HG03064 (cell line): ENCODE results near the gene CYCS.

Source experiments
- ATAC-seq: cut with Tn5 transposase; IDR thresholded peaks from one replicate; pipeline ENCODE4 v1.9.1; 2021; ENCODE audit warnings: low read depth; ENCODE audit not compliant: unreplicated experiment

The CYCS gene

GRCh38 chr7:25075459-25075858, 49.6 kb downstream of the CYCS start:
- no peak for ATAC-seq

GRCh38 chr7:25073451-25073850, 51.6 kb downstream of the CYCS start:
- no peak for ATAC-seq
